Keratinocyte (primary cell): ENCODE data around the gene CALY.

Source experiments
- EZH2 ChIP-seq: IDR thresholded peaks from one replicate; pipeline ENCODE4 v1.6.1; 2012; ENCODE audit warnings: inconsistent platforms, mild to moderate bottlenecking, low read length, moderate library complexity
- TF ChIP-seq, protein P1 (sequence below), 3 experiments: IDR thresholded peaks in 1 of 3; conservative IDR thresholded peaks in 1 of 3; optimal IDR thresholded peaks in 1 of 3; 2 replicates in 2 of 3; 3 replicates in 1 of 3; pipeline versions ENCODE3 to v1.5.1; 2011; ENCODE audit warnings: low read length in 3 of 3, mild to moderate bottlenecking in 3 of 3, moderate library complexity in 2 of 3, control low read depth in 1 of 3, inconsistent platforms in 1 of 3; ENCODE audit not compliant: insufficient read depth in 2 of 3; ENCODE audit errors: extremely low read depth in 1 of 3

DNA sequence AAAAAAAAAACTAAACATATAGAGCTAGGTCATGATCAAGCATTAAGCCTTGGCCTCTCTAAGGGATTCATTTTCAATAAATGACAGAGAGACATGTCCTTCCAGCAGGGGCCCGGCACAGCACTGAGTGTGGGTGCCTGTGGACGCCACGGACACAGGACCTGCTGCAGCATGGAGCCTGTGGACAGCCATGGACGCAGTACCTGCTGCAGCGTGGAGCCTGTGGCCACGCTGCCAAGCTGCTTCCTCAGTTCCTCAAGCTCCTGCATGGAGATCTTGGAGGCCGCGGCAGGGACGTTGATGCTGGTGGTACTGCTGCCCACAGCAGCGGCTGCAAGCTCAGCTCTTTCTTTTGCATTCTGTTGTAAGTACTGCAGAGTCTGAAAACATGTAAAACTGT is 37.5 kb downstream of the CALY start:
- TF ChIP-seq, protein P1, sequence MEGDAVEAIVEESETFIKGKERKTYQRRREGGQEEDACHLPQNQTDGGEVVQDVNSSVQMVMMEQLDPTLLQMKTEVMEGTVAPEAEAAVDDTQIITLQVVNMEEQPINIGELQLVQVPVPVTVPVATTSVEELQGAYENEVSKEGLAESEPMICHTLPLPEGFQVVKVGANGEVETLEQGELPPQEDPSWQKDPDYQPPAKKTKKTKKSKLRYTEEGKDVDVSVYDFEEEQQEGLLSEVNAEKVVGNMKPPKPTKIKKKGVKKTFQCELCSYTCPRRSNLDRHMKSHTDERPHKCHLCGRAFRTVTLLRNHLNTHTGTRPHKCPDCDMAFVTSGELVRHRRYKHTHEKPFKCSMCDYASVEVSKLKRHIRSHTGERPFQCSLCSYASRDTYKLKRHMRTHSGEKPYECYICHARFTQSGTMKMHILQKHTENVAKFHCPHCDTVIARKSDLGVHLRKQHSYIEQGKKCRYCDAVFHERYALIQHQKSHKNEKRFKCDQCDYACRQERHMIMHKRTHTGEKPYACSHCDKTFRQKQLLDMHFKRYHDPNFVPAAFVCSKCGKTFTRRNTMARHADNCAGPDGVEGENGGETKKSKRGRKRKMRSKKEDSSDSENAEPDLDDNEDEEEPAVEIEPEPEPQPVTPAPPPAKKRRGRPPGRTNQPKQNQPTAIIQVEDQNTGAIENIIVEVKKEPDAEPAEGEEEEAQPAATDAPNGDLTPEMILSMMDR (optimal IDR thresholded peaks at IDR 0.05 in 1 of 3, IDR thresholded peaks at IDR 0.05 in 1 of 3, conservative IDR thresholded peaks at IDR 0.05 in 1 of 3; ENCODE audit: extremely low read depth in 1 of 3, insufficient read depth in 2 of 3, low read length in 3 of 3) = no peak
- no peak for TF ChIP-seq EZH2
